Mammary epithelial cell (primary cell): ENCODE measurements around the gene KAZN.

Source experiments
- CTCF ChIP-seq, 2 donors: IDR thresholded peaks in 1 of 2; conservative IDR thresholded peaks in 1 of 2; 2 replicates each; pipeline ENCODE4 v1.5.1; 2011 to 2012; ENCODE audit warnings: inconsistent platforms in 2 of 2, low read length in 2 of 2, mild to moderate bottlenecking in 2 of 2, control low read depth in 1 of 2, low read depth in 1 of 2; ENCODE audit not compliant: insufficient read depth in 1 of 2; ENCODE audit errors: extremely low read depth in 1 of 2
- EZH2 ChIP-seq: IDR thresholded peaks from 2 replicates; pipeline ENCODE4 v1.6.1; 2012; ENCODE audit warnings: low read length, inconsistent platforms, borderline replicate concordance

- TF ChIP-seq CTCF (conservative IDR thresholded peaks at IDR 0.05 in 1 of 2, IDR thresholded peaks at IDR 0.05 in 1 of 2; ENCODE audit: extremely low read depth in 1 of 2, insufficient read depth in 1 of 2, low read depth in 1 of 2, low read length in 2 of 2) = no peak
- no peak for TF ChIP-seq EZH2
Measured at GRCh38 chr1:14756589-14757285, 158.3 kb downstream of the KAZN start.
